Liver (tissue), 3 donors: Measurements from ENCODE around the gene SLC7A10.

Experiments
- ATF3 ChIP-seq: IDR thresholded peaks from 2 replicates; pipeline ENCODE4 v1.6.1; 2016; ENCODE audit warnings: antibody characterized with exemption
- CTCF ChIP-seq: fragments of 150-350 bp; IDR thresholded peaks from 2 replicates; pipeline ENCODE4 v1.5.1; 2017; ENCODE audit warnings: improper control_type of control experiment, low read depth, low read length; ENCODE audit not compliant: missing input control
- EGR1 ChIP-seq, 2 donors: IDR thresholded peaks; 2 replicates each; pipeline ENCODE4 v1.6.1; 2016 to 2018; ENCODE audit warnings: antibody characterized with exemption in 2 of 2, low read depth in 2 of 2
- FOXA1 ChIP-seq: IDR thresholded peaks from 2 replicates; pipeline ENCODE4 v1.6.1; 2016; ENCODE audit warnings: antibody characterized with exemption
- GABPA ChIP-seq, 2 donors: IDR thresholded peaks in 1 of 2; conservative IDR thresholded peaks in 1 of 2; 2 replicates each; pipeline ENCODE4 v1.6.1; 2016; ENCODE audit warnings: antibody characterized with exemption in 2 of 2, mild to moderate bottlenecking in 1 of 2, moderate library complexity in 1 of 2
- JUND ChIP-seq, 2 donors: IDR thresholded peaks; 2 replicates each; pipeline ENCODE4 v1.6.1; 2016; ENCODE audit warnings: antibody characterized with exemption in 2 of 2
- MAX ChIP-seq: IDR thresholded peaks from 2 replicates; pipeline ENCODE4 v1.6.1; 2016; ENCODE audit warnings: antibody characterized with exemption
- RAD21 ChIP-seq, 2 donors: IDR thresholded peaks; 2 replicates each; pipeline ENCODE4 v1.6.1; 2016; ENCODE audit warnings: antibody characterized with exemption in 2 of 2, mild to moderate bottlenecking in 2 of 2
- REST ChIP-seq: IDR thresholded peaks from 2 replicates; pipeline ENCODE4 v1.6.1; 2016; ENCODE audit warnings: antibody characterized with exemption, mild to moderate bottlenecking
- RXRA ChIP-seq, 2 donors: IDR thresholded peaks; 2 replicates each; pipeline ENCODE4 v1.6.1; 2017 to 2018; ENCODE audit warnings: antibody characterized with exemption in 2 of 2, mild to moderate bottlenecking in 1 of 2
- SP1 ChIP-seq: IDR thresholded peaks from 2 replicates; pipeline ENCODE4 v1.6.1; 2018; ENCODE audit warnings: antibody characterized with exemption, mild to moderate bottlenecking
- YY1 ChIP-seq: IDR thresholded peaks from 2 replicates; pipeline ENCODE4 v1.6.1; 2016; ENCODE audit warnings: antibody characterized with exemption, mild to moderate bottlenecking
- ZBTB33 ChIP-seq: IDR thresholded peaks from 2 replicates; pipeline ENCODE4 v1.6.1; 2016; ENCODE audit warnings: antibody characterized with exemption
- donor health status: healthy.
- donor health status: healthy.

- TF ChIP-seq REST (no peak), CTCF (no peak), YY1 (no peak), MAX (no peak), JUND (IDR thresholded peaks at IDR 0.05) (no peak), SP1 (no peak), RAD21 (IDR thresholded peaks at IDR 0.05) (no peak), GABPA (IDR thresholded peaks at IDR 0.05 in 1 of 2, conservative IDR thresholded peaks at IDR 0.05 in 1 of 2) (no peak), ZBTB33 (no peak), EGR1 (IDR thresholded peaks at IDR 0.05; ENCODE audit: low read depth in 2 of 2) (no peak), FOXA1 (no peak), ATF3 (no peak), RXRA (IDR thresholded peaks at IDR 0.05) (no peak)
These were observed 28.7 kb upstream of the SLC7A10 start for GRCh38 chr19:33254245-33254824.
